Lower lobe of right lung (tissue), 2 donors: ENCODE data around the gene SETDB2. TPM values are rescaled to one million over a fixed set of nuclear protein-coding genes. Genes with fewer than 3 reads are reported as not detected.

ENCODE experiments used
- ATAC-seq, 2 donors: fragments of 200-7000 bp; cut with Tn5 transposase; one replicate each; pipeline ENCODE4 v1.9.1; 2020 to 2022; ENCODE audit warnings: mild to moderate bottlenecking in 2 of 2, moderate library complexity in 2 of 2
- DNase-seq: peaks from one replicate; pipeline ENCODE4 v3.0.0-alpha.2; 2020
- H3K27ac ChIP-seq: fragments of 200-600 bp; one replicate; pipeline ENCODE4 v1.8.0; 2022
- H3K27me3 ChIP-seq: fragments of 200-600 bp; one replicate; pipeline ENCODE4 v1.8.0; 2022; ENCODE audit warnings: low read depth
- H3K36me3 ChIP-seq: fragments of 200-600 bp; one replicate; pipeline ENCODE4 v1.8.0; 2022; ENCODE audit warnings: mild to moderate bottlenecking
- H3K4me1 ChIP-seq: fragments of 200-600 bp; one replicate; pipeline ENCODE4 v1.8.0; 2022
- H3K4me3 ChIP-seq: fragments of 200-600 bp; one replicate; pipeline ENCODE4 v1.8.0; 2022; ENCODE audit warnings: mild to moderate bottlenecking
- H3K9me3 ChIP-seq: fragments of 200-600 bp; one replicate; pipeline ENCODE4 v1.8.0; 2022
- intact Hi-C: fragments of 100-400 bp; cut with DNase I; formaldehyde crosslinking; loops from one replicate; pipeline ENCODE4 v1.11.0; 2022
- total RNA-seq: library from RNA; stranded (reverse); fragmentation: NEBNext Ultra II Directional; extraction: Animal tissue kit (Norgen Biotek cat#: 25700); gene quantifications from one replicate; pipeline ENCODE4 v1.2.1, GENCODE V29; 2021
- TF ChIP-seq, protein P1 (sequence below): fragments of 200-600 bp; IDR thresholded peaks from one replicate; pipeline ENCODE4 v1.8.0; 2022; ENCODE audit warnings: antibody characterized with exemption, mild to moderate bottlenecking
- donor health status: DM: no; HTN: yes; CAD: no; lungs with severe emphysema.

SETDB2 gene
- total RNA-seq, 1 donor from 2014 or later: 21.1 TPM

DNA sequence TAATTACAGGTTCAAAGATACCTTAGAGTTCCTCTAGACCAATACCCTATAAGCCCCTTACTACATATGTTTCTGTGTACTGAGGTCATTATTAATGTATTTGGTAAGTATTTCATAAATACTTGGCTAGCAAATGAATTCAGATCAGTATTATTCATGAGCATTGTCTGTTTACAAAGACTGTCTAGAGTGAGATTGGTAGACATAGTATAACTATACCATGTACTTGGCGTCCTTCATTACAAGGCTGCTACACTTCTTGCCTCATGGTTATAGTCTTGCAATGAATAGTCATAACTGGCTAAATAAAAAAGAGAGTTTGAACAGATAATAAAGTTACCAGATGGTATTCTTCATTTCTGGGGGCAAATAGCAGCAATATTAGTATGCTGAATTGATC is 12.1 kb downstream of the SETDB2 start:
- no peaks in the 10 kb centered on the region for H3K27me3 ChIP-seq
- no peaks in the 10 kb centered on the region for H3K9me3 ChIP-seq
- ATAC-seq (no peak), DNase-seq (no peak)
- TF ChIP-seq, protein P1, sequence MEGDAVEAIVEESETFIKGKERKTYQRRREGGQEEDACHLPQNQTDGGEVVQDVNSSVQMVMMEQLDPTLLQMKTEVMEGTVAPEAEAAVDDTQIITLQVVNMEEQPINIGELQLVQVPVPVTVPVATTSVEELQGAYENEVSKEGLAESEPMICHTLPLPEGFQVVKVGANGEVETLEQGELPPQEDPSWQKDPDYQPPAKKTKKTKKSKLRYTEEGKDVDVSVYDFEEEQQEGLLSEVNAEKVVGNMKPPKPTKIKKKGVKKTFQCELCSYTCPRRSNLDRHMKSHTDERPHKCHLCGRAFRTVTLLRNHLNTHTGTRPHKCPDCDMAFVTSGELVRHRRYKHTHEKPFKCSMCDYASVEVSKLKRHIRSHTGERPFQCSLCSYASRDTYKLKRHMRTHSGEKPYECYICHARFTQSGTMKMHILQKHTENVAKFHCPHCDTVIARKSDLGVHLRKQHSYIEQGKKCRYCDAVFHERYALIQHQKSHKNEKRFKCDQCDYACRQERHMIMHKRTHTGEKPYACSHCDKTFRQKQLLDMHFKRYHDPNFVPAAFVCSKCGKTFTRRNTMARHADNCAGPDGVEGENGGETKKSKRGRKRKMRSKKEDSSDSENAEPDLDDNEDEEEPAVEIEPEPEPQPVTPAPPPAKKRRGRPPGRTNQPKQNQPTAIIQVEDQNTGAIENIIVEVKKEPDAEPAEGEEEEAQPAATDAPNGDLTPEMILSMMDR: no peak
- H3K4me1 ChIP-seq: no peaks in the 10 kb centered on the region
- peaks cover 12% of the 10 kb centered on the region for H3K36me3 ChIP-seq
- intact Hi-C loops: no loop called here
- H3K27ac ChIP-seq: no peak overlapping the region
- no peak overlapping the region for H3K4me3 ChIP-seq

DNA sequence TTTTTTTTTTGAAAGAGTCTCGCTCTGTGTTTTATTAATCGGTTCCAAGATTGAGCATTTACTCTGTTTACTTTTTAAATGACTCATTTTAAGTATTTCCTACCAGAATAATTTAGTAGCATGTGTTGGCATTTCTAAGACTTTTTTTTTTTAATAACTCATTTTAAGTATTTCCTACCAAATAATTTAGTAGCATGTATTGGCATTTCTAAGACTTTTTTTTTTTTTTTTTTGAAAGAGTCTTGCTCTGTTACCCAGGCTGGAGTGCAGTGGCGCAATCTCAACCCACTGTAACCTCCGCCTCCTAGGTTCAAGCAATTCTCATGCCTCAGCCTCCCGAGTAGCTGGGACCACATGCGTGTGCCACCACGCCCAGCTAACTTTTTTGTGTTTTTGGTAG is 13.1 kb downstream of the SETDB2 start:
- TF ChIP-seq, protein P1: no peak

DNA sequence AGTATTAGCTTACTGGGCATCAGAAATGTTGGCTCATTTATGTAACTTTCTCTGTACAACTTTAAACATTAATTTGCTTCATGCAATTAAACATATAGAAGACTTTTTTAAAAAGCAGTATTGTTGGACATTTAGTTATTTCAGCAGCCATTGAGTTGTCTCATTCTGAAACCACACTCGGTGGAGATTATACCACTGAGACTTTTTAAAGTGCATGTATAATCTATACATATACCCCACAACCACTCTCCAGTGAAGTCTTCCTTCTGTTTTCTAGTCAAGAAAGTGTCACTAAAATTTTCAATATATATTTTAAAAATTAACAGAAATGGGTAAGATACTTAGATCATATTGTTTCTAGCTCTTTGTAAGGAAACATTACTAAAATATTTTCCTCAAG is 15.5 kb downstream of the SETDB2 start:
- Histone ChIP-seq H3K4me1 (no peaks in the 10 kb centered on the region), H3K4me3 (no peak overlapping the region), H3K9me3 (peaks cover 6% of the 10 kb centered on the region), H3K27ac (no peak overlapping the region), H3K36me3 (peaks cover 39% of the 10 kb centered on the region), H3K27me3 (no peaks in the 10 kb centered on the region)
- TF ChIP-seq, protein P1: no peak
- intact Hi-C loops: no loop called here
- no peak for DNase-seq
- ATAC-seq: no peak

More for the DNA sequence above, 13.1 kb downstream of the SETDB2 start:
- H3K4me1 ChIP-seq: no peaks in the 10 kb centered on the region
- peaks cover 21% of the 10 kb centered on the region for H3K36me3 ChIP-seq
- peak in 1 of 2 donors; percentile 56 for ATAC-seq
- H3K9me3 ChIP-seq: no peaks in the 10 kb centered on the region
- intact Hi-C loops: no loop called here
- H3K27ac ChIP-seq: no peak overlapping the region
- no peaks in the 10 kb centered on the region for H3K27me3 ChIP-seq
- no peak for DNase-seq
- no peak overlapping the region for H3K4me3 ChIP-seq

DNA sequence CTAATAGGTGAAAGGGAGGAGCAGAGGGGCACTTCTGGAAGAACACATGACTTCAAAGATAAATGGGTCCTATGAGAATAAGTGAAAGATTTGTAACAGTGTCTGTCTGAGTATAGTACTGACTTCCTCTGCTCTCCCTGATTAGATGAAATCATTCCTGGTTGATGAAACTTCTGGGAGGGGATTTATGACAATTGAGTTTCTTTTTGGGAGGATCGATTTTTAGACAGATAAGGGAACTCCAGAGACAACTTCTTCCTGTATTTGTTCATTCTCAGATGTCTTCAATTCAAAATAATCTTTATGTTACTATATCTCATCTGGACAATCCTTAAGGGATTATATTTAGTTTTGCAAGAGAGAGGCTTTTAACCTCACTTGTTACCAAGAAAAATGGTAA is 20.0 kb downstream of the SETDB2 start:
- intact Hi-C loops: no loop called here
- Histone ChIP-seq H3K4me1 (no peaks in the 10 kb centered on the region), H3K27ac (no peak overlapping the region), H3K4me3 (no peak overlapping the region), H3K9me3 (peaks cover 6% of the 10 kb centered on the region), H3K36me3 (peaks cover 69% of the 10 kb centered on the region), H3K27me3 (no peaks in the 10 kb centered on the region)
- TF ChIP-seq, protein P1: no peak
- DNase-seq (no peak), ATAC-seq (no peak)

DNA sequence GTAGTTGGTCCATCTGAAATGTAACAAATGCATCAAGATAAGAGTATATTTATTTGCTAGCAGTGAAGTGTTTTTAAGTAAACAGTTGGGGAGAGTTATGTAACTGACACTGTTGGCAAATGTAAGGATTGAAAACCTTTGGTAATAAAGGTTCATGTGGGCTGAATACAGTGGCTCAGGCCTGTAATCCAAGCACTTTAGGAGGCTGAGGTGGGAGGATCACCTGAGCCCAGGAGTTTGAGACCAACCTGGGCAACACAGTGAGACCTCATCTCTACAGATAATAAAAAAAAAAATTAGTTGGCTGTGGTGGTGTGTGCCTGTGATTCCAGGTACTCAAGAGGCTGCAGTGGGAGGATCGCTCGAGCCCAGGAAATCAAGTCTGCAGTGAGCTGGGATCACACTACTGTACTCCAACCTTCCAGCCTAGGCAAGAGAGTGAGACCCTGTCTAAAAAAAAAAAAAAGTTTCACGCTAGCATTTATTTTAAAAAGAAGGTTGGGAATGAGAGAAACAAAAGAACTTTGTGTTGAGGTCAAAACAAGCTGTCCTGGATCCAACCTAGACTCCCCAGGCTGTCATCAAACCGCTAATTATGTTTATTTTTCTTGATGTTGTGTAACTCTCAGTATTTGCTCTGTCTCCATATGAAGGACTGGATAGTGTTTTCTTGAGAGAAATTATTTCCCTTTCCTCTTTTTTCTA is 20.7 kb downstream of the SETDB2 start:
- TF ChIP-seq, protein P1: no peak
- ATAC-seq (peak in 1 of 2 donors; percentile 44), DNase-seq (no peak)
- no peaks in the 10 kb centered on the region for H3K4me1 ChIP-seq
- peaks cover 73% of the 10 kb centered on the region for H3K36me3 ChIP-seq
- H3K27ac ChIP-seq: no peak overlapping the region
- H3K4me3 ChIP-seq: no peak overlapping the region
- intact Hi-C loops: no loop called here
- H3K9me3 ChIP-seq: peaks cover 6% of the 10 kb centered on the region
- no peaks in the 10 kb centered on the region for H3K27me3 ChIP-seq
